Measurements from ENCODE around the gene GPRIN3.

The GPRIN3 gene

GRCh38 chr4:89270792-89271191, 36.8 kb downstream of the GPRIN3 start:
- Histone ChIP-seq H3K27me3 (ENCODE audit: insufficient read depth, poor library complexity, severe bottlenecking) (no peaks in the 10 kb centered on the region), H3K4me3 (replicated peaks; ENCODE audit: insufficient read depth, low read length) (no peak overlapping the region), H3K27ac (replicated peaks) (no peak overlapping the region)
- TF ChIP-seq POLR2AphosphoS5 (IDR thresholded peaks at IDR 0.05; ENCODE audit: low read depth) (no peak), GABPA (IDR thresholded peaks at IDR 0.05; ENCODE audit: low read depth) (no peak), CTCF (IDR thresholded peaks at IDR 0.05; ENCODE audit: insufficient read depth, low read length) (no peak), SPI1 (IDR thresholded peaks at IDR 0.05; ENCODE audit: borderline replicate concordance, low read depth) (no peak)
- TF ChIP-seq, protein P1, sequence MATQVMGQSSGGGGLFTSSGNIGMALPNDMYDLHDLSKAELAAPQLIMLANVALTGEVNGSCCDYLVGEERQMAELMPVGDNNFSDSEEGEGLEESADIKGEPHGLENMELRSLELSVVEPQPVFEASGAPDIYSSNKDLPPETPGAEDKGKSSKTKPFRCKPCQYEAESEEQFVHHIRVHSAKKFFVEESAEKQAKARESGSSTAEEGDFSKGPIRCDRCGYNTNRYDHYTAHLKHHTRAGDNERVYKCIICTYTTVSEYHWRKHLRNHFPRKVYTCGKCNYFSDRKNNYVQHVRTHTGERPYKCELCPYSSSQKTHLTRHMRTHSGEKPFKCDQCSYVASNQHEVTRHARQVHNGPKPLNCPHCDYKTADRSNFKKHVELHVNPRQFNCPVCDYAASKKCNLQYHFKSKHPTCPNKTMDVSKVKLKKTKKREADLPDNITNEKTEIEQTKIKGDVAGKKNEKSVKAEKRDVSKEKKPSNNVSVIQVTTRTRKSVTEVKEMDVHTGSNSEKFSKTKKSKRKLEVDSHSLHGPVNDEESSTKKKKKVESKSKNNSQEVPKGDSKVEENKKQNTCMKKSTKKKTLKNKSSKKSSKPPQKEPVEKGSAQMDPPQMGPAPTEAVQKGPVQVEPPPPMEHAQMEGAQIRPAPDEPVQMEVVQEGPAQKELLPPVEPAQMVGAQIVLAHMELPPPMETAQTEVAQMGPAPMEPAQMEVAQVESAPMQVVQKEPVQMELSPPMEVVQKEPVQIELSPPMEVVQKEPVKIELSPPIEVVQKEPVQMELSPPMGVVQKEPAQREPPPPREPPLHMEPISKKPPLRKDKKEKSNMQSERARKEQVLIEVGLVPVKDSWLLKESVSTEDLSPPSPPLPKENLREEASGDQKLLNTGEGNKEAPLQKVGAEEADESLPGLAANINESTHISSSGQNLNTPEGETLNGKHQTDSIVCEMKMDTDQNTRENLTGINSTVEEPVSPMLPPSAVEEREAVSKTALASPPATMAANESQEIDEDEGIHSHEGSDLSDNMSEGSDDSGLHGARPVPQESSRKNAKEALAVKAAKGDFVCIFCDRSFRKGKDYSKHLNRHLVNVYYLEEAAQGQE (IDR thresholded peaks at IDR 0.05; ENCODE audit: insufficient replicate concordance, low read depth), result no peak
- DNase-seq (ENCODE audit: low read depth in 1 of 2, low spot score in 1 of 2), result no peak

- Histone ChIP-seq H3K4me3 (replicated peaks; ENCODE audit: insufficient read depth, low read length) (no peak overlapping the region), H3K27ac (replicated peaks) (no peak overlapping the region), H3K27me3 (ENCODE audit: insufficient read depth, poor library complexity, severe bottlenecking) (no peaks in the 10 kb centered on the region)
- peak in 1 of 2 experiments; percentile 47 for DNase-seq (ENCODE audit: low read depth in 1 of 2, low spot score in 1 of 2)
- TF ChIP-seq POLR2AphosphoS5 (IDR thresholded peaks at IDR 0.05; ENCODE audit: low read depth) (no peak), CTCF (IDR thresholded peaks at IDR 0.05; ENCODE audit: insufficient read depth, low read length) (no peak), GABPA (IDR thresholded peaks at IDR 0.05; ENCODE audit: low read depth) (no peak), SPI1 (IDR thresholded peaks at IDR 0.05; ENCODE audit: borderline replicate concordance, low read depth) (no peak)
- TF ChIP-seq, protein P1 (IDR thresholded peaks at IDR 0.05; ENCODE audit: insufficient replicate concordance, low read depth), result no peak
These were observed 38.4 kb downstream of the GPRIN3 start for GRCh38 chr4:89269121-89269666.

- no peaks in the 10 kb centered on the region for H3K27me3 ChIP-seq (ENCODE audit: insufficient read depth, poor library complexity, severe bottlenecking)
- no peak overlapping the region for H3K4me3 ChIP-seq (replicated peaks; ENCODE audit: insufficient read depth, low read length)
- TF ChIP-seq SPI1 (IDR thresholded peaks at IDR 0.05; ENCODE audit: borderline replicate concordance, low read depth) (peak; percentile 36; the same call in 1 of the 2 replicates), CTCF (IDR thresholded peaks at IDR 0.05; ENCODE audit: insufficient read depth, low read length) (no peak), POLR2AphosphoS5 (IDR thresholded peaks at IDR 0.05; ENCODE audit: low read depth) (no peak), GABPA (IDR thresholded peaks at IDR 0.05; ENCODE audit: low read depth) (no peak)
- TF ChIP-seq, protein P1 (IDR thresholded peaks at IDR 0.05; ENCODE audit: insufficient replicate concordance, low read depth), result no peak
- no peak overlapping the region for H3K27ac ChIP-seq (replicated peaks)
- DNase-seq (ENCODE audit: low read depth in 1 of 2, low spot score in 1 of 2), result peak; percentile 7 to 35
These were observed 38.9 kb downstream of the GPRIN3 start for GRCh38 chr4:89268679-89269078.

Data from HL-60 (cell line).